Neural cell (in vitro differentiated cells): ENCODE measurements around the gene DNAJC3. TPM values are rescaled to one million over a fixed set of nuclear protein-coding genes. Genes with fewer than 3 reads are reported as not detected.

Experiments
- H2AFZ ChIP-seq: fragments of 200-600, 300-800 bp; sonication (generic), shearing (Covaris generic); 2 replicates; pipeline ENCODE4 v1.6.0; 2014; ENCODE audit warnings: low read depth, mild to moderate bottlenecking, antibody characterized with exemption, low read length, moderate library complexity
- H3F3A ChIP-seq: fragments of 200-600 bp; shearing (Covaris generic); 2 replicates; pipeline ENCODE4 v1.6.1; 2016; ENCODE audit warnings: mild to moderate bottlenecking, moderate library complexity, mixed read lengths, antibody characterized with exemption, low read length; ENCODE audit not compliant: insufficient read depth, poor library complexity, severe bottlenecking
- H3K27ac ChIP-seq: fragments of 200-600, 300-800 bp; sonication (generic), shearing (Covaris generic); 2 replicates; pipeline ENCODE4 v1.5.1; 2014; ENCODE audit warnings: mild to moderate bottlenecking, low read length, moderate library complexity
- H3K27me3 ChIP-seq: fragments of 300-800, 200-600 bp; sonication (generic), shearing (Covaris generic); 2 replicates; pipeline ENCODE4 v1.6.0; 2014; ENCODE audit warnings: mild to moderate bottlenecking, low read depth, low read length, moderate library complexity; ENCODE audit not compliant: insufficient read depth
- H3K36me3 ChIP-seq: fragments of 300-800, 200-600 bp; sonication (generic), shearing (Covaris generic); 2 replicates; pipeline ENCODE4 v1.5.1; 2014; ENCODE audit warnings: mild to moderate bottlenecking, antibody characterized with exemption, low read length, moderate library complexity; ENCODE audit not compliant: insufficient read depth
- H3K4me2 ChIP-seq: fragments of 300-800, 200-600 bp; sonication (generic), shearing (Covaris generic); 2 replicates; pipeline ENCODE4 v1.6.0; 2014; ENCODE audit warnings: mild to moderate bottlenecking, low read length
- H3K4me3 ChIP-seq: fragments of 300-800, 200-600 bp; sonication (generic), shearing (Covaris generic); 2 replicates; pipeline ENCODE4 v1.5.1; 2014; ENCODE audit warnings: mild to moderate bottlenecking, low read length, moderate library complexity
- H3K79me2 ChIP-seq: fragments of 200-600 bp; shearing (Covaris generic); replicated peaks from 2 replicates; pipeline ENCODE4 v1.6.0; 2014; ENCODE audit warnings: mild to moderate bottlenecking, low read length, moderate library complexity; ENCODE audit not compliant: insufficient read depth
- H3K9ac ChIP-seq: fragments of 300-800, 200-600 bp; sonication (generic), shearing (Covaris generic); 2 replicates; pipeline ENCODE4 v1.6.1; 2016; ENCODE audit warnings: mild to moderate bottlenecking, low read length, mixed read lengths
- H3K9me2 ChIP-seq: fragments of 200-600 bp; shearing (Covaris generic); 2 replicates; pipeline ENCODE4 v1.6.1; 2016; ENCODE audit warnings: mild to moderate bottlenecking, low read length, mixed read lengths; ENCODE audit not compliant: insufficient read depth
- H3K9me3 ChIP-seq: fragments of 200-600, 300-800 bp; sonication (generic), shearing (Covaris generic); 2 replicates; pipeline ENCODE4 v1.6.1; 2016; ENCODE audit warnings: mild to moderate bottlenecking, mixed run types, low read length, moderate library complexity, mixed read lengths
- H4K20me1 ChIP-seq: fragments of 200-600 bp; shearing (Covaris generic); 2 replicates; pipeline ENCODE4 v1.6.1; 2016; ENCODE audit warnings: mild to moderate bottlenecking, mixed run types; ENCODE audit not compliant: insufficient read depth
- CTCF ChIP-seq: fragments of 450-650 bp; IDR thresholded peaks from 2 replicates; pipeline ENCODE4 v1.5.1; 2014; ENCODE audit warnings: antibody characterized with exemption, mild to moderate bottlenecking, moderate library complexity; ENCODE audit not compliant: poor library complexity, severe bottlenecking
- EP300 ChIP-seq: fragments of 450-650 bp; conservative IDR thresholded peaks from 2 replicates; pipeline ENCODE4 v1.6.1; 2014; ENCODE audit warnings: antibody characterized with exemption, mild to moderate bottlenecking, moderate library complexity; ENCODE audit not compliant: poor library complexity, severe bottlenecking
- EZH2 ChIP-seq: fragments of 200-600, 300-800 bp; shearing (Covaris generic), sonication (generic); IDR thresholded peaks from 2 replicates; pipeline ENCODE4 v1.6.1; 2014; ENCODE audit warnings: antibody characterized with exemption, low read length, borderline replicate concordance, mild to moderate bottlenecking; ENCODE audit not compliant: insufficient read depth, poor library complexity, severe bottlenecking
- MXI1 ChIP-seq: fragments of 450-650 bp; conservative IDR thresholded peaks from 2 replicates; pipeline ENCODE4 v1.6.1; 2014; ENCODE audit warnings: antibody characterized with exemption, mild to moderate bottlenecking; ENCODE audit not compliant: poor library complexity, severe bottlenecking
- POLR2AphosphoS5 ChIP-seq: IDR thresholded peaks from 2 replicates; pipeline ENCODE4 v1.6.1; 2012
- RAD21 ChIP-seq: fragments of 450-650 bp; conservative IDR thresholded peaks from 2 replicates; pipeline ENCODE4 v1.6.1; 2014; ENCODE audit warnings: antibody characterized with exemption, mild to moderate bottlenecking, moderate library complexity
- REST ChIP-seq: IDR thresholded peaks from 2 replicates; pipeline ENCODE4 v1.6.1; 2012; ENCODE audit warnings: borderline replicate concordance
- SMC3 ChIP-seq: fragments of 450-650 bp; conservative IDR thresholded peaks from 2 replicates; pipeline ENCODE4 v1.6.1; 2014; ENCODE audit warnings: antibody characterized with exemption, mild to moderate bottlenecking, moderate library complexity; ENCODE audit not compliant: poor library complexity
- TAF1 ChIP-seq: IDR thresholded peaks from 2 replicates; pipeline ENCODE4 v1.6.1; 2012; ENCODE audit warnings: low read depth
- polyA plus RNA-seq: library from polyadenylated mRNA; depleted of rRNA; stranded (reverse); fragments of >200 nt; gene quantifications from 2 replicates; pipeline ENCODE4 v1.2.3, GENCODE V29; 2014

The DNAJC3 gene
- polyA plus RNA-seq, 1 donor from 2014 or later = 8.2 TPM

GRCh38 chr13:95706356-95706755 is 29.4 kb downstream of the DNAJC3 start:
- no peaks in the 10 kb centered on the region for H3K36me3 ChIP-seq
- no peak overlapping the region for H3K4me2 ChIP-seq
- no peak overlapping the region for H2AFZ ChIP-seq
- H4K20me1 ChIP-seq = no peaks in the 10 kb centered on the region
- no peak overlapping the region for H3K9ac ChIP-seq
- no peak overlapping the region for H3K27ac ChIP-seq
- no peaks in the 10 kb centered on the region for H3K79me2 ChIP-seq
- no peak overlapping the region for H3K4me3 ChIP-seq
- H3K27me3 ChIP-seq = no peaks in the 10 kb centered on the region
- no peaks in the 10 kb centered on the region for H3K9me3 ChIP-seq
- no peaks in the 10 kb centered on the region for H3K9me2 ChIP-seq
- TF ChIP-seq REST (no peak), TAF1 (no peak), EP300 (no peak), EZH2 (no peak), CTCF (no peak), RAD21 (no peak), MXI1 (no peak), POLR2AphosphoS5 (no peak), SMC3 (no peak)
- no peaks in the 10 kb centered on the region for H3F3A ChIP-seq

DNA sequence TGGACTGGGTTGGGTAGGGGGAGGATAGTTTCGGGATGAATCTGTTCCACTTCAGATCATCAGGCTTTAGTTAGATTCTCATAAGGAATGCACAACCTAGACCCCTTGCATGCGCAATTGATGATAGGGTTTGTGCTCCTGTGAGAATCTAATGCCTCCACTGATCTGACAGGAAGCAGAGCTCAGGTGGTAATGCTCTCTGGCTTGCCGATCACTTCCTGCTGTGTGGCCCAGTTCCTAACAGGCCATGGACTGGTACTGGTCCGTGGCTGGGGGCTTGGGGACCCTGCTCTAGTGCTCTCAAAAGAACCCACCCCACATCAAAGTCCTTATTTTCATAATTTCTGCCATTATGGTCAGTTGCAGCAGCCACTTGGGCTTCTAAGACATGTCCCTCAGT is 30.1 kb downstream of the DNAJC3 start:
- TF ChIP-seq REST (no peak), EZH2 (no peak), POLR2AphosphoS5 (no peak), RAD21 (no peak), EP300 (no peak), SMC3 (no peak), MXI1 (no peak), CTCF (no peak), TAF1 (no peak)
- no peaks in the 10 kb centered on the region for H3K27me3 ChIP-seq
- no peaks in the 10 kb centered on the region for H3K36me3 ChIP-seq
- no peaks in the 10 kb centered on the region for H3F3A ChIP-seq
- no peak overlapping the region for H3K4me3 ChIP-seq
- H3K79me2 ChIP-seq = no peaks in the 10 kb centered on the region
- H3K9me3 ChIP-seq = no peaks in the 10 kb centered on the region
- H3K4me2 ChIP-seq = no peak overlapping the region
- no peak overlapping the region for H3K27ac ChIP-seq
- H3K9me2 ChIP-seq = no peaks in the 10 kb centered on the region
- H3K9ac ChIP-seq = no peak overlapping the region
- H4K20me1 ChIP-seq = no peaks in the 10 kb centered on the region
- H2AFZ ChIP-seq = no peak overlapping the region
